Measurements from ENCODE around the gene CUX1. TPM values are rescaled to one million over a fixed set of nuclear protein-coding genes. Genes with fewer than 3 reads are reported as not detected.

The CUX1 gene
- total and polyA plus RNA-seq, 2 of the 13 experiments (the other 11 are each of a cell fraction or from before 2014, with no cell fraction given), result 13.7 to 14.9 TPM

DNA sequence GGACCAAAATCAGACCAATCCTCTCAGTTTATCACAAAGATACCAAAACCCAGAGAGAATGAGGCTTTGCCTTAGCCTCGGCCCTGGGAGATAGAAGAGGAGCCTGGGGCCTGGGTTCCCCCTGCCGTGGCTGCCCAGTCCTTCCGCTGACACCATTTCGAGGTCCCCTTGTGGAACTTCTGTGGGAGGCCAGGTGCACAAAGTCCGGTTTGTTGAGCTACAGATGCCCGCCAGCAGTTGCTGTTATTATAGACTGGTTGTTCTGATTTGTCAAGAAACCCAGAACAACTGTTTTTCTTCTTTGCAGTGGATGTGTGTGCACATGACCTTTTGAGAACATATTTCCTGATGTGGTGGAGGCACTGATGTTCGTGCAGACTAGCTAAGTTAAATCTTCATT, 47.6 kb downstream of the CUX1 start (continued):
- TF ChIP-seq ZNF770 (CRISPR knock-in tag; IDR thresholded peaks at IDR 0.05) (0 out of 2 replicates have a peak, but pooled peaks have one; percentile 14), ZNF772 (CRISPR knock-in tag; IDR thresholded peaks at IDR 0.05) (no peak), ZSCAN12 (CRISPR knock-in tag; IDR thresholded peaks at IDR 0.05) (no peak), ZNF703 (CRISPR knock-in tag; IDR thresholded peaks at IDR 0.05; ENCODE audit: borderline replicate concordance) (no peak), TBX2 (CRISPR knock-in tag; IDR thresholded peaks at IDR 0.05; ENCODE audit: borderline replicate concordance) (0 out of 2 replicates have a peak, but pooled peaks have one; percentile 23), ZNF367 (CRISPR knock-in tag; IDR thresholded peaks at IDR 0.05; ENCODE audit: borderline replicate concordance) (no peak), U2AF1 (optimal IDR thresholded peaks at IDR 0.05; ENCODE audit: low read depth, low read length) (no peak), NFYC (CRISPR knock-in tag; IDR thresholded peaks at IDR 0.05) (no peak), ZHX2 (IDR thresholded peaks at IDR 0.05; ENCODE audit: low read depth) (no peak), ZHX2 (CRISPR knock-in tag; IDR thresholded peaks at IDR 0.05; ENCODE audit: borderline replicate concordance) (no peak), ZNF124 (CRISPR knock-in tag; IDR thresholded peaks at IDR 0.05) (no peak), GABPA (IDR thresholded peaks at IDR 0.05; ENCODE audit: low read depth, low read length) (no peak), GABPA (CRISPR knock-in tag; IDR thresholded peaks at IDR 0.05; ENCODE audit: low read depth) (no peak), SAP130 (CRISPR knock-in tag; IDR thresholded peaks at IDR 0.05; ENCODE audit: low read depth) (peak; percentile 22; the same call in 1 of the 2 replicates), DMAP1 (CRISPR knock-in tag; IDR thresholded peaks at IDR 0.05) (no peak), ZBTB33 (CRISPR knock-in tag; IDR thresholded peaks at IDR 0.05) (peak; percentile 91), ZNF414 (CRISPR knock-in tag; IDR thresholded peaks at IDR 0.05) (no peak), ZNF598 (CRISPR knock-in tag; IDR thresholded peaks at IDR 0.05; ENCODE audit: borderline replicate concordance) (no peak), RELA (CRISPR knock-in tag; IDR thresholded peaks at IDR 0.05) (no peak), NFKBIZ (CRISPR knock-in tag; IDR thresholded peaks at IDR 0.05) (no peak), CREBL2 (CRISPR knock-in tag; IDR thresholded peaks at IDR 0.05; ENCODE audit: borderline replicate concordance) (no peak), MBNL3 (CRISPR knock-in tag; conservative IDR thresholded peaks at IDR 0.05) (no peak)
